ENCODE measurements around the gene SLX4.

Gene SLX4

DNA sequence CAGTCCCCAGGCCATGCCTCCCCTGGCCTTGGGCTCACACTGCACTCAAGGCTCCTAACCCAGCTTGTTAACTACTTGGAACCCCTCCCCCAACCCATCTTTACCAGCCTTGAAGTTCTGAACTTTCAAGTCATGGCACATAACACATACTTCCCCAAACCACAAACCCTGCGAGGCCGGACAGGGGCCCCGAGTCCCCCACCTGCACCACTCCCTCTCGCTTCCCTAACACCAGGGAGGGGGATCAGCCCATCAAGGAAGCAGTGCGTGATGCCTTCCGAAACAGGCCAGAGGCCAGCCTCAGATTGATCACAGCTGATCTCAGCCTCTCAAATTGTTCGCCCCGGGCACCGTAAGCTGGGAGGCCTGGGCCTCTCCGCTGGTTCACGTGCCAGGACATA is 31.2 kb downstream of the SLX4 start:
- TF ChIP-seq, protein P1, sequence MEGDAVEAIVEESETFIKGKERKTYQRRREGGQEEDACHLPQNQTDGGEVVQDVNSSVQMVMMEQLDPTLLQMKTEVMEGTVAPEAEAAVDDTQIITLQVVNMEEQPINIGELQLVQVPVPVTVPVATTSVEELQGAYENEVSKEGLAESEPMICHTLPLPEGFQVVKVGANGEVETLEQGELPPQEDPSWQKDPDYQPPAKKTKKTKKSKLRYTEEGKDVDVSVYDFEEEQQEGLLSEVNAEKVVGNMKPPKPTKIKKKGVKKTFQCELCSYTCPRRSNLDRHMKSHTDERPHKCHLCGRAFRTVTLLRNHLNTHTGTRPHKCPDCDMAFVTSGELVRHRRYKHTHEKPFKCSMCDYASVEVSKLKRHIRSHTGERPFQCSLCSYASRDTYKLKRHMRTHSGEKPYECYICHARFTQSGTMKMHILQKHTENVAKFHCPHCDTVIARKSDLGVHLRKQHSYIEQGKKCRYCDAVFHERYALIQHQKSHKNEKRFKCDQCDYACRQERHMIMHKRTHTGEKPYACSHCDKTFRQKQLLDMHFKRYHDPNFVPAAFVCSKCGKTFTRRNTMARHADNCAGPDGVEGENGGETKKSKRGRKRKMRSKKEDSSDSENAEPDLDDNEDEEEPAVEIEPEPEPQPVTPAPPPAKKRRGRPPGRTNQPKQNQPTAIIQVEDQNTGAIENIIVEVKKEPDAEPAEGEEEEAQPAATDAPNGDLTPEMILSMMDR (IDR thresholded peaks at IDR 0.05; ENCODE audit: insufficient read depth, low read length, missing control alignments): no peak
- CTCF ChIA-PET: no interaction called here
- DNase-seq (ENCODE audit: low read depth, low spot score): no peak
- POLR2A ChIA-PET: no interaction called here
- no peak overlapping the region for H3K4me3 ChIP-seq (ENCODE audit: low read depth, low read length)

DNA sequence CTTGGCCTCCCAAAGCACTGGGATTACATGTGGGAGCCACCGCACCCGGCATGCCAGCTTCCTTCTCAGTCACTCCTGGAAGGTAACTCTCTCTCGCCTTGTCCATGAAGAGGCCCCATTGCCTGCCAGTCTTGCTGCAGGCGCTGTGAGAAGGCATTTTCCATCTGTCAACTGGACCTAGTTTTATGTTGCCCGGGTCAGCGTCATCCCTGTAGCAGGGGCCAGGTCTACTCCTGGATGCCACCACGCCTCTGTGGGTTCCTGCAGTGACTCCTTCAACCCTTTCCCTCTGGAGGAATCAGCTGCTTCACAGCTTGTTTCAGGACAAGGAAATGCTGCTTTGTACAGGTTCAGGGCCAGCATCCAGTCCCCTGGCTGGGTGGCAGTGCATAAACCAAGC is 31.6 kb downstream of the SLX4 start:
- POLR2A ChIA-PET: no interaction called here
- no peak for DNase-seq (ENCODE audit: low read depth, low spot score)
- no peak overlapping the region for H3K4me3 ChIP-seq (ENCODE audit: low read depth, low read length)
- CTCF ChIA-PET: no interaction called here
- TF ChIP-seq, protein P1 (IDR thresholded peaks at IDR 0.05; ENCODE audit: insufficient read depth, low read length, missing control alignments): no peak

DNA sequence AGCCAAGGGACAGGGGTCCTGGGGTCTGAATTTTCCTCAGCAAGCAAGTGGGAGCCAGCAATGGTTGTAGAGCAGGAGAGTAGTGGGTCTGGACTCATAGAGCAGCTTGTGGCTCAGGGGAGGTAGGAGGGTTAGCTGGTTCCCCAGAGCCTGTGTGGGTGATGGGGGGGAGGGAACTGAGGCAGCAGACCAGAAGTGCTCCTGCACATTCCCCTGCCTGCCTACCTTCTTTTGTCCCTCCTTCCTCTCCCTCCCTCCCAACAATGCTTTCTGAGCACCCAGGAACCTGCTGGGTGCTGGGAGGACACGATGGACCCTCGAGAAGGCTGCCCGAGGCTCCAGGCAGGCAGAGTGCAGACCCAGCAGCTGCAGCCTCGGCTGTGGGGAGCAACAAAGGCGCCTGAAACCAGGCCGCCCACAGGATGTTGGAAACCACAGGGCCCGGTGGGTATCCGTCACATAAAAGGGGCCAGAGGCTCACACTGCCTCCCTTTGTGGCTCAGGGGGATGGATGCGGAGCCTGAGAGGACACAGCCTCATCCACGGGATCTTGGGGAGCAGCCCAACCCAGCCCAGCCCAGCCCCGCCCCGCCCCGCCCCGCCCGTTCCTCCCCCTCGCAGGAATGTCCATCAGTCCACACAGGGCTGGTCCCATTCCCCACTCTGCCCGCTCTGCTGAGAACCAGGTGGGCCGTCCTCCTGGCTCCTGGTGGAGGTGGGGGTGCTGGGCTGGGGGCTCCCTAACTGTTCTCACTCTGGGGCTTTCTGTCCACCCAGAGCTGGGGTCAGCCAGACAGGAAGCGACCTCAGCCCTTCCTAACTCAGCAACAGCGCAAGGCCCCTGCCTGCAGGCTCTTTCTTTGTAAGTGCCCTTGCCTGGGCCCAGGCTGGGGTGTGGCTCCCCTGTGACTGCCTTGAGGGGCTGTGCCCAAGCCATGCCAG is 32.5 kb downstream of the SLX4 start:
- TF ChIP-seq, protein P1 (IDR thresholded peaks at IDR 0.05; ENCODE audit: insufficient read depth, low read length, missing control alignments): no peak
- H3K4me3 ChIP-seq (ENCODE audit: low read depth, low read length): no peak overlapping the region
- CTCF ChIA-PET: no interaction called here
- POLR2A ChIA-PET: no interaction called here
- DNase-seq (ENCODE audit: low read depth, low spot score): no peak

DNA sequence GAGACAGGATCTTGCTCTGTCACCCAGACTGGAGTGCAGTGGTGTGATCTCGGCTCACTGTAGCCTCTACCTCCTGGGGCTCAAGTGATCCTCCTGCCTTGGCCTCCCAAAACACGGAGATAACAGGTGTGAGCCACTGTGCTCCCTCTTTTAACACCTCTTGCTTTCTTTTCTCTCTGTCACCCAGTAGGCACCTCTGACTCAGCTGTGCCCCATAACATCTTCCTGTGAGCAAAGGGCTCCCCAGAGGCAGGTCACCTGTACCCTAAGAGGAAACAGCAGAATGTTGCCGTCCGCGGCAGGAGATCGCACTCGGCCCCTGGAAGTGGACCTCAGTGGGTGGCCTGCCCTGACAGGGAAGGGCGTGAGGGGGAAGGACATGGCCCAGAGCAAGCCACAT is 33.3 kb downstream of the SLX4 start:
- DNase-seq (ENCODE audit: low read depth, low spot score): no peak
- H3K4me3 ChIP-seq (ENCODE audit: low read depth, low read length): no peak overlapping the region
- TF ChIP-seq, protein P1 (IDR thresholded peaks at IDR 0.05; ENCODE audit: insufficient read depth, low read length, missing control alignments): no peak
- ChIA-PET CTCF (no interaction called here), POLR2A (no interaction called here)

DNA sequence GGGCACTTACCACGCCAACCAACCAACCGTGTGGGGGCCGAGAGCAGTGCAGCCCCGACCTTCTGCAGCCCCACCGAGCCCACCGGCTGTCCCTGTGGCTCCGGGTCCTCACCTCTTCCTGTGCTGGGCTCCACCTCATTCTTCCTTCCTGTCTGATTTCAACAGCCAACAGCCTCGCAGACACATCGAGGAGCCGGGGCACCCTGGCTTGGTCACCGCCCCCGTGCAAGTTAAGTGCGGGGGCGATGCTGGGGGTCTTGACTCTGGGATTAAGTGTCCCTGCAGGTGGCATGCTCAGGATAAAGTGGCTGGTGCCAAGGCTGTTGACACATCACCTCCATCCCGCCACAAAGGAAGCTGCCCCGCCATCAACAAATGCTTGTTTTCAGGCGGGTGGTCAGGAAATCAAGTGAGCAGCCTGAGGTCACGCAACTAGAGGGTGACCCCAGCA is 34.1 kb downstream of the SLX4 start, which contains the start of gene NLRC3:
Gene NLRC3 (minus strand): TSS at position 102 of the 451 bp plus-strand sequence. CDS start 12,367 bp downstream, outside the sequence.
- ChIA-PET CTCF (no interaction called here), POLR2A (no interaction called here)
- no peak within 1 kb of the TSS for H3K4me3 ChIP-seq (ENCODE audit: low read depth, low read length)
- no peak for DNase-seq (ENCODE audit: low read depth, low spot score)
- TF ChIP-seq, protein P1 (IDR thresholded peaks at IDR 0.05; ENCODE audit: insufficient read depth, low read length, missing control alignments): no peak

DNA sequence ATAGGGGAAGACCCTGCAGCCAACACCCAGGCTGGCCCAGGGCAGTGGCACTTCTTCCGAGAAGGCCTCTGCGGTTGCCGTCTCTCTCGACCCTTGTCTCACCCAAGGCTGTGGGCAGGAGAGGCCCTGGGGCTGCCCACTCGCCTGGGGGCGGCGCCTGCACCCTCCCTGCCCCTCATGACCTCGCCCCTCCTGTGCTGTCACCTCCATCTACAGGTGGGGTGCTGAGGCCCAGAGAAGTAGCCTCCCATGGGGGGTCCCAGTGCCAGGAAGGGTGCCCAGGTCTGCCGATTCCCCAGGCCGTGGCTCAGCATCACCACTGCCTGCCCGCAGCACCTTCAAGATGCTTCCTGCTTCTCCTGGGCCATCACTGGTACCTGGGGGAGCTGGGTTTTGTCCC is 35.2 kb downstream of the SLX4 start:
- CTCF ChIA-PET: no interaction called here
- POLR2A ChIA-PET: no interaction called here

More for the DNA sequence above, 35.2 kb downstream of the SLX4 start:
- no peak overlapping the region for H3K4me3 ChIP-seq (ENCODE audit: low read depth, low read length)
- no peak for DNase-seq (ENCODE audit: low read depth, low spot score)
- TF ChIP-seq, protein P1 (IDR thresholded peaks at IDR 0.05; ENCODE audit: insufficient read depth, low read length, missing control alignments): no peak

Measured in AG04449 (cell line).